A673 (cell line): Measurements from ENCODE around the gene BMERB1. TPM values are rescaled to one million over a fixed set of nuclear protein-coding genes. Genes with fewer than 3 reads are reported as not detected.
"Not testable (repeated sequence)": the region's sequence is repeated elsewhere in the genome, so short reads cannot be mapped to it uniquely, and the experiment has no call there.

Experiments
- BruUV-seq: library from RNA; stranded (reverse); fragments of 400-500 nt; replicated peaks from 2 replicates; lab custom pipeline; 2021; lab: Mats Ljungman, UMichigan
- CTCF ChIA-PET: fragments of 300-600 bp; sonication (Branson Sonifier 250); formaldehyde crosslinking; loops from one replicate; lab custom pipeline; 2022; ENCODE audit warnings: antibody characterized with exemption; lab: Charles Lee
- POLR2A ChIA-PET: fragments of 300-600 bp; sonication (Branson Sonifier 250); formaldehyde crosslinking; loops from one replicate; lab custom pipeline; 2022; ENCODE audit warnings: antibody characterized with exemption; ENCODE audit not compliant: low non-redundant PET; lab: Charles Lee
- DNase-seq: peaks from one replicate; pipeline ENCODE4 v3.0.0-alpha.2; 2015; ENCODE audit warnings: low spot score
- H3K27ac ChIP-seq: fragments of 200-600 bp; sonication (generic); 2 replicates; pipeline ENCODE4 v1.5.1; 2016; ENCODE audit warnings: mixed run types, low read depth, mild to moderate bottlenecking, mixed read lengths, antibody characterized with exemption, low read length; ENCODE audit not compliant: poor library complexity, severe bottlenecking
- H3K27me3 ChIP-seq: fragments of 200-600 bp; sonication (generic); replicated peaks from 2 replicates; pipeline ENCODE4 v1.6.1; 2017; ENCODE audit warnings: mixed run types, low read depth, mild to moderate bottlenecking, mixed read lengths, antibody characterized with exemption, low read length; ENCODE audit not compliant: insufficient read depth, poor library complexity
- H3K36me3 ChIP-seq: fragments of 200-600 bp; sonication (generic); 2 replicates; pipeline ENCODE4 v1.6.1; 2016; ENCODE audit warnings: mixed run types, mild to moderate bottlenecking, mixed read lengths, antibody characterized with exemption, low read length; ENCODE audit not compliant: insufficient read depth, poor library complexity, severe bottlenecking
- H3K4me1 ChIP-seq: fragments of 200-600 bp; sonication (generic); 2 replicates; pipeline ENCODE4 v1.6.1; 2017; ENCODE audit warnings: mixed run types, mild to moderate bottlenecking, mixed read lengths, antibody characterized with exemption, low read length; ENCODE audit not compliant: insufficient read depth, poor library complexity, severe bottlenecking
- H3K4me3 ChIP-seq: fragments of 200-600 bp; sonication (generic); 2 replicates; pipeline ENCODE4 v1.5.1; 2016; ENCODE audit warnings: low read depth, mixed run types, mild to moderate bottlenecking, mixed read lengths, low read length; ENCODE audit not compliant: poor library complexity, severe bottlenecking
- H3K9me3 ChIP-seq: fragments of 200-600 bp; sonication (generic); 2 replicates; pipeline ENCODE4 v1.6.1; 2016; ENCODE audit warnings: mixed run types, low read depth, mild to moderate bottlenecking, mixed read lengths, antibody characterized with exemption, low read length; ENCODE audit not compliant: poor library complexity, severe bottlenecking
- CTCF ChIP-seq: fragments of 300-800, 200-600 bp; sonication (generic); conservative IDR thresholded peaks from 2 replicates; pipeline ENCODE4 v1.5.1; 2017; ENCODE audit warnings: low read depth, mild to moderate bottlenecking, antibody characterized with exemption, low read length, moderate library complexity, mixed read lengths
- EZH2 ChIP-seq: fragments of 200-600 bp; sonication (generic); IDR thresholded peaks from 2 replicates; pipeline ENCODE4 v1.6.1; 2017; ENCODE audit warnings: borderline replicate concordance, low read depth, mild to moderate bottlenecking, mixed read lengths, antibody characterized with exemption, low read length; ENCODE audit not compliant: poor library complexity, severe bottlenecking
- intact Hi-C: fragments of 100-400 bp; cut with micrococcal nuclease; formaldehyde crosslinking; loops from one replicate; pipeline ENCODE4 v1.10.0; 2022; ENCODE audit not compliant: unreplicated experiment
- total RNA-seq: library from RNA; stranded (reverse); gene quantifications from 2 replicates; pipeline ENCODE4 v1.2.3, GENCODE V29; 2021

Gene BMERB1
- total RNA-seq, 1 experiment from 2014 or later: 11.5 TPM

- CTCF ChIA-PET: no interaction called here
- Histone ChIP-seq H3K27me3 (peaks cover under 1% of the 10 kb centered on the region), H3K4me1 (no peaks in the 10 kb centered on the region), H3K27ac (no peak overlapping the region), H3K36me3 (no peaks in the 10 kb centered on the region), H3K9me3 (peaks cover 6% of the 10 kb centered on the region), H3K4me3 (no peak overlapping the region)
- intact Hi-C loops: no loop called here
- POLR2A ChIA-PET: no interaction called here
- BruUV-seq: no TSS peak
- DNase-seq: no peak
- TF ChIP-seq EZH2 (no peak), CTCF (no peak)
Measured at GRCh38 chr16:15440852-15441251, 6.5 kb downstream of the BMERB1 start.

GRCh38 chr16:15442140-15442539 lies 7.8 kb downstream of the BMERB1 start:
- intact Hi-C loops, H3K27ac ChIP-seq: not testable (repeated sequence)

GRCh38 chr16:15443753-15444152 lies 9.4 kb downstream of the BMERB1 start:
- no peak overlapping the region for H3K27ac ChIP-seq
- no TSS peak for BruUV-seq
- DNase-seq: no peak
- intact Hi-C loops: no loop called here
- ChIA-PET CTCF (interaction anchor here (0.5 kb wide), 2 partner anchors 73 to 112 kb away, joined by 3 to 6 read pairs; no protein-coding TSS in a partner anchor), POLR2A (no interaction called here)
- no peaks in the 10 kb centered on the region for H3K27me3 ChIP-seq
- no peaks in the 10 kb centered on the region for H3K4me1 ChIP-seq
- peaks cover 7% of the 10 kb centered on the region for H3K9me3 ChIP-seq
- H3K36me3 ChIP-seq: no peaks in the 10 kb centered on the region
- TF ChIP-seq CTCF (no peak), EZH2 (no peak)
- no peak overlapping the region for H3K4me3 ChIP-seq

More at GRCh38 chr16:15442140-15442539, 7.8 kb downstream of the BMERB1 start:
- H3K4me1 ChIP-seq, H3K27me3 ChIP-seq, CTCF ChIA-PET, BruUV-seq, H3K4me3 ChIP-seq, DNase-seq, H3K36me3 ChIP-seq, POLR2A ChIA-PET, H3K9me3 ChIP-seq: not testable (repeated sequence)

GRCh38 chr16:15444264-15444663 lies 9.9 kb downstream of the BMERB1 start:
- Histone ChIP-seq H3K36me3 (no peaks in the 10 kb centered on the region), H3K4me3 (no peak overlapping the region), H3K4me1 (no peaks in the 10 kb centered on the region), H3K27ac (no peak overlapping the region), H3K27me3 (no peaks in the 10 kb centered on the region), H3K9me3 (peaks cover 7% of the 10 kb centered on the region)
- CTCF ChIA-PET: interaction anchor here (0.5 kb wide), 2 partner anchors 73 to 111 kb away, joined by 3 to 6 read pairs; no protein-coding TSS in a partner anchor
- BruUV-seq: no TSS peak
- POLR2A ChIA-PET: interaction anchor here (0.5 kb wide), 1 partner anchor 373 kb away, joined by 3 read pairs; no protein-coding TSS in a partner anchor
- intact Hi-C loops: no loop called here
- TF ChIP-seq CTCF (no peak), EZH2 (no peak)
- DNase-seq: no peak
